ENCODE measurements around the gene CAPN5.

GRCh38 chr11:77046060-77046501, 20.7 kb upstream of the CAPN5 start:
- TF ChIP-seq SUZ12 (IDR thresholded peaks at IDR 0.05; ENCODE audit: extremely low read depth, insufficient read depth, insufficient read length): no peak
- TF ChIP-seq ZNF274 (IDR thresholded peaks at IDR 0.05; ENCODE audit: low read depth, low read length): no peak
